ENCODE results near the gene KRT31. TPM values are rescaled to one million over a fixed set of nuclear protein-coding genes. Genes with fewer than 3 reads are reported as not detected.

KRT31 gene
- total RNA-seq, 1 experiment from 2014 or later: not detected

GRCh38 chr17:41416479-41416878 is 19.1 kb upstream of the KRT31 start:
- Histone ChIP-seq H3K4me2 (ENCODE audit: low read depth, low read length, poor library complexity, severe bottlenecking) (no peak overlapping the region), H3K36me3 (ENCODE audit: insufficient read depth, low read length) (no peaks in the 10 kb centered on the region), H3K4me1 (ENCODE audit: low read length) (no peaks in the 10 kb centered on the region), H3K79me2 (ENCODE audit: low read length) (no peaks in the 10 kb centered on the region), H2AFZ (ENCODE audit: low read length) (no peak overlapping the region), H4K20me1 (ENCODE audit: insufficient read depth, low read depth, low read length) (no peaks in the 10 kb centered on the region), H3K4me3 (ENCODE audit: low read length) (no peak overlapping the region), H3K9me3 (ENCODE audit: low read length) (no peaks in the 10 kb centered on the region), H3K9ac (ENCODE audit: low read length) (no peak overlapping the region), H3K27ac (ENCODE audit: low read length) (no peak overlapping the region), H3K9me2 (replicated peaks; ENCODE audit: insufficient read depth, low read length) (no peaks in the 10 kb centered on the region), H3K27me3 (ENCODE audit: low read length) (no peaks in the 10 kb centered on the region)
- DNase-seq: no peak

GRCh38 chr17:41415833-41416335 is 18.5 kb upstream of the KRT31 start:
- no peak overlapping the region for H3K4me2 ChIP-seq (ENCODE audit: low read depth, low read length, poor library complexity, severe bottlenecking)
- DNase-seq: no peak
- H3K9ac ChIP-seq (ENCODE audit: low read length): no peak overlapping the region
- H3K4me1 ChIP-seq (ENCODE audit: low read length): no peaks in the 10 kb centered on the region
- no peak overlapping the region for H3K4me3 ChIP-seq (ENCODE audit: low read length)
- no peaks in the 10 kb centered on the region for H3K79me2 ChIP-seq (ENCODE audit: low read length)
- no peak overlapping the region for H2AFZ ChIP-seq (ENCODE audit: low read length)
- H4K20me1 ChIP-seq (ENCODE audit: insufficient read depth, low read depth, low read length): no peaks in the 10 kb centered on the region
- H3K9me3 ChIP-seq (ENCODE audit: low read length): no peaks in the 10 kb centered on the region
- no peaks in the 10 kb centered on the region for H3K36me3 ChIP-seq (ENCODE audit: insufficient read depth, low read length)
- no peak overlapping the region for H3K27ac ChIP-seq (ENCODE audit: low read length)
- H3K9me2 ChIP-seq (replicated peaks; ENCODE audit: insufficient read depth, low read length): no peaks in the 10 kb centered on the region
- H3K27me3 ChIP-seq (ENCODE audit: low read length): no peaks in the 10 kb centered on the region

- H4K20me1 ChIP-seq (ENCODE audit: insufficient read depth, low read depth, low read length): no peaks in the 10 kb centered on the region
- H2AFZ ChIP-seq (ENCODE audit: low read length): no peak overlapping the region
- H3K4me1 ChIP-seq (ENCODE audit: low read length): no peaks in the 10 kb centered on the region
- H3K9ac ChIP-seq (ENCODE audit: low read length): no peak overlapping the region
- no peaks in the 10 kb centered on the region for H3K9me2 ChIP-seq (replicated peaks; ENCODE audit: insufficient read depth, low read length)
- H3K4me3 ChIP-seq (ENCODE audit: low read length): no peak overlapping the region
- H3K27ac ChIP-seq (ENCODE audit: low read length): no peak overlapping the region
- no peaks in the 10 kb centered on the region for H3K9me3 ChIP-seq (ENCODE audit: low read length)
- H3K27me3 ChIP-seq (ENCODE audit: low read length): no peaks in the 10 kb centered on the region
- no peaks in the 10 kb centered on the region for H3K79me2 ChIP-seq (ENCODE audit: low read length)
- H3K36me3 ChIP-seq (ENCODE audit: insufficient read depth, low read length): no peaks in the 10 kb centered on the region
- H3K4me2 ChIP-seq (ENCODE audit: low read depth, low read length, poor library complexity, severe bottlenecking): no peak overlapping the region
- DNase-seq: no peak
Observed at GRCh38 chr17:41415411-41415810, 18.0 kb upstream of the KRT31 start.

GRCh38 chr17:41413982-41414381 is 16.6 kb upstream of the KRT31 start:
- Histone ChIP-seq H3K36me3 (ENCODE audit: insufficient read depth, low read length) (no peaks in the 10 kb centered on the region), H3K79me2 (ENCODE audit: low read length) (no peaks in the 10 kb centered on the region), H3K27me3 (ENCODE audit: low read length) (no peaks in the 10 kb centered on the region), H3K9ac (ENCODE audit: low read length) (no peak overlapping the region), H3K9me3 (ENCODE audit: low read length) (no peaks in the 10 kb centered on the region), H3K27ac (ENCODE audit: low read length) (no peak overlapping the region), H4K20me1 (ENCODE audit: insufficient read depth, low read depth, low read length) (no peaks in the 10 kb centered on the region), H3K4me2 (ENCODE audit: low read depth, low read length, poor library complexity, severe bottlenecking) (no peak overlapping the region), H3K4me1 (ENCODE audit: low read length) (no peaks in the 10 kb centered on the region), H3K4me3 (ENCODE audit: low read length) (no peak overlapping the region), H2AFZ (ENCODE audit: low read length) (no peak overlapping the region), H3K9me2 (replicated peaks; ENCODE audit: insufficient read depth, low read length) (no peaks in the 10 kb centered on the region)
- DNase-seq: no peak

GRCh38 chr17:41413353-41413957 is 16.0 kb upstream of the KRT31 start:
- no peaks in the 10 kb centered on the region for H3K4me1 ChIP-seq (ENCODE audit: low read length)
- no peaks in the 10 kb centered on the region for H4K20me1 ChIP-seq (ENCODE audit: insufficient read depth, low read depth, low read length)
- H3K9me3 ChIP-seq (ENCODE audit: low read length): no peaks in the 10 kb centered on the region
- H3K9me2 ChIP-seq (replicated peaks; ENCODE audit: insufficient read depth, low read length): no peaks in the 10 kb centered on the region
- no peak for DNase-seq
- H3K27ac ChIP-seq (ENCODE audit: low read length): no peak overlapping the region
- no peaks in the 10 kb centered on the region for H3K36me3 ChIP-seq (ENCODE audit: insufficient read depth, low read length)
- no peak overlapping the region for H2AFZ ChIP-seq (ENCODE audit: low read length)
- no peak overlapping the region for H3K4me3 ChIP-seq (ENCODE audit: low read length)
- H3K9ac ChIP-seq (ENCODE audit: low read length): no peak overlapping the region
- no peaks in the 10 kb centered on the region for H3K27me3 ChIP-seq (ENCODE audit: low read length)
- no peaks in the 10 kb centered on the region for H3K79me2 ChIP-seq (ENCODE audit: low read length)
- no peak overlapping the region for H3K4me2 ChIP-seq (ENCODE audit: low read depth, low read length, poor library complexity, severe bottlenecking)

GRCh38 chr17:41411072-41411840 is 13.8 kb upstream of the KRT31 start:
- Histone ChIP-seq H2AFZ (ENCODE audit: low read length) (no peak overlapping the region), H3K79me2 (ENCODE audit: low read length) (no peaks in the 10 kb centered on the region), H3K4me1 (ENCODE audit: low read length) (no peaks in the 10 kb centered on the region), H3K4me3 (ENCODE audit: low read length) (no peak overlapping the region), H3K36me3 (ENCODE audit: insufficient read depth, low read length) (no peaks in the 10 kb centered on the region), H3K9me2 (replicated peaks; ENCODE audit: insufficient read depth, low read length) (no peaks in the 10 kb centered on the region), H3K9me3 (ENCODE audit: low read length) (no peaks in the 10 kb centered on the region), H3K27me3 (ENCODE audit: low read length) (no peaks in the 10 kb centered on the region), H3K9ac (ENCODE audit: low read length) (no peak overlapping the region), H3K4me2 (ENCODE audit: low read depth, low read length, poor library complexity, severe bottlenecking) (no peak overlapping the region), H4K20me1 (ENCODE audit: insufficient read depth, low read depth, low read length) (no peaks in the 10 kb centered on the region), H3K27ac (ENCODE audit: low read length) (no peak overlapping the region)
- no peak for DNase-seq

GRCh38 chr17:41407226-41407625 is 9.8 kb upstream of the KRT31 start:
- no peak overlapping the region for H3K4me2 ChIP-seq (ENCODE audit: low read depth, low read length, poor library complexity, severe bottlenecking)
- no peak overlapping the region for H3K27ac ChIP-seq (ENCODE audit: low read length)
- H3K4me3 ChIP-seq (ENCODE audit: low read length): no peak overlapping the region
- no peaks in the 10 kb centered on the region for H4K20me1 ChIP-seq (ENCODE audit: insufficient read depth, low read depth, low read length)
- H3K79me2 ChIP-seq (ENCODE audit: low read length): no peaks in the 10 kb centered on the region
- no peaks in the 10 kb centered on the region for H3K36me3 ChIP-seq (ENCODE audit: insufficient read depth, low read length)
- H3K9ac ChIP-seq (ENCODE audit: low read length): no peak overlapping the region
- no peaks in the 10 kb centered on the region for H3K9me2 ChIP-seq (replicated peaks; ENCODE audit: insufficient read depth, low read length)
- H2AFZ ChIP-seq (ENCODE audit: low read length): no peak overlapping the region
- no peak for DNase-seq
- no peaks in the 10 kb centered on the region for H3K4me1 ChIP-seq (ENCODE audit: low read length)
- no peaks in the 10 kb centered on the region for H3K9me3 ChIP-seq (ENCODE audit: low read length)
- H3K27me3 ChIP-seq (ENCODE audit: low read length): no peaks in the 10 kb centered on the region

GRCh38 chr17:41406205-41406604 is 8.8 kb upstream of the KRT31 start:
- H3K27ac ChIP-seq (ENCODE audit: low read length): no peak overlapping the region
- H4K20me1 ChIP-seq (ENCODE audit: insufficient read depth, low read depth, low read length): no peaks in the 10 kb centered on the region
- DNase-seq: no peak
- no peak overlapping the region for H3K9ac ChIP-seq (ENCODE audit: low read length)
- no peaks in the 10 kb centered on the region for H3K27me3 ChIP-seq (ENCODE audit: low read length)
- H3K36me3 ChIP-seq (ENCODE audit: insufficient read depth, low read length): no peaks in the 10 kb centered on the region
- H3K4me1 ChIP-seq (ENCODE audit: low read length): no peaks in the 10 kb centered on the region
- no peak overlapping the region for H2AFZ ChIP-seq (ENCODE audit: low read length)
- H3K9me2 ChIP-seq (replicated peaks; ENCODE audit: insufficient read depth, low read length): no peaks in the 10 kb centered on the region
- H3K79me2 ChIP-seq (ENCODE audit: low read length): no peaks in the 10 kb centered on the region
- H3K4me2 ChIP-seq (ENCODE audit: low read depth, low read length, poor library complexity, severe bottlenecking): no peak overlapping the region
- no peak overlapping the region for H3K4me3 ChIP-seq (ENCODE audit: low read length)
- no peaks in the 10 kb centered on the region for H3K9me3 ChIP-seq (ENCODE audit: low read length)
